ENCODE data around the gene VEGFC.

- TF ChIP-seq REST (IDR thresholded peaks at IDR 0.05; ENCODE audit: insufficient read depth in 1 of 2, low read depth in 2 of 2, low read length in 1 of 2) (no peak), CTCF (IDR thresholded peaks at IDR 0.05) (no peak)
These were observed 12.4 kb upstream of the VEGFC start for GRCh38 chr4:176805155-176805554.
